Measurements from ENCODE around the gene INPP5D. TPM values are rescaled to one million over a fixed set of nuclear protein-coding genes. Genes with fewer than 3 reads are reported as not detected.

INPP5D gene
- total and polyA plus RNA-seq, 2 of the 13 experiments (the other 11 are each of a cell fraction or from before 2014, with no cell fraction given) = 16.7 to 18.0 TPM

DNA sequence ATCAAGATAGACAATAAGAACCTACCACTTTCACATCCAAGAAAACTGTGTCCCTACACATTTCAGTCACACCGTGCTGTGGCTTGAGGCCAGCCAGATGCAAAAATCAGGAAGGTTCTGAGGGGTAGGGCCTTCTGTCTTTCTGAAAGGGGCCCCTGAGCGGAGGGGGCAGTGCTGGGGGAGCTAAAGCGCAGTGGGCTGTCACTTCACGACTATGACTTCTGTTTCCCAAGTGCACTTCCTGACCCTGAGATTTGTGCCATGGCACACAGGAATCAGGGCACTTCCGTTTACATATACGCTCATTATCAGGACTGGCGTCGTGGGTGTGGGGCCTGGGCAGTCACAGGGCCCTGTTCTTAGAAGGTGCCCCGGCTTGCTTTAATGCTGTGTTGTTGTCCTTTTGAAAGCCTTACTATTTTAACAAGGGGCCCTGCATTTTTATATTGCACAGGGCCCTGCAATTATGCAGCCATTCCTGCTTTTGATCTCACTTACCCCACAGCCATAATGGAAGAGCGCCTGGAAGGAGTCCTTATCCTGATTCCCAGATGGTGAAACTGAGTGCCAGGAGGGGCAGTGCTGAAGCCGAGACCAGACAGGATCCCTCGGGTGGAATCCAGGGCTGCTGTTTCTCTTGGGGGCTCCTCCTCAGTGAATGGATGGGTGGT lies 47.7 kb upstream of the INPP5D start (continued):
- TF ChIP-seq, protein P1, sequence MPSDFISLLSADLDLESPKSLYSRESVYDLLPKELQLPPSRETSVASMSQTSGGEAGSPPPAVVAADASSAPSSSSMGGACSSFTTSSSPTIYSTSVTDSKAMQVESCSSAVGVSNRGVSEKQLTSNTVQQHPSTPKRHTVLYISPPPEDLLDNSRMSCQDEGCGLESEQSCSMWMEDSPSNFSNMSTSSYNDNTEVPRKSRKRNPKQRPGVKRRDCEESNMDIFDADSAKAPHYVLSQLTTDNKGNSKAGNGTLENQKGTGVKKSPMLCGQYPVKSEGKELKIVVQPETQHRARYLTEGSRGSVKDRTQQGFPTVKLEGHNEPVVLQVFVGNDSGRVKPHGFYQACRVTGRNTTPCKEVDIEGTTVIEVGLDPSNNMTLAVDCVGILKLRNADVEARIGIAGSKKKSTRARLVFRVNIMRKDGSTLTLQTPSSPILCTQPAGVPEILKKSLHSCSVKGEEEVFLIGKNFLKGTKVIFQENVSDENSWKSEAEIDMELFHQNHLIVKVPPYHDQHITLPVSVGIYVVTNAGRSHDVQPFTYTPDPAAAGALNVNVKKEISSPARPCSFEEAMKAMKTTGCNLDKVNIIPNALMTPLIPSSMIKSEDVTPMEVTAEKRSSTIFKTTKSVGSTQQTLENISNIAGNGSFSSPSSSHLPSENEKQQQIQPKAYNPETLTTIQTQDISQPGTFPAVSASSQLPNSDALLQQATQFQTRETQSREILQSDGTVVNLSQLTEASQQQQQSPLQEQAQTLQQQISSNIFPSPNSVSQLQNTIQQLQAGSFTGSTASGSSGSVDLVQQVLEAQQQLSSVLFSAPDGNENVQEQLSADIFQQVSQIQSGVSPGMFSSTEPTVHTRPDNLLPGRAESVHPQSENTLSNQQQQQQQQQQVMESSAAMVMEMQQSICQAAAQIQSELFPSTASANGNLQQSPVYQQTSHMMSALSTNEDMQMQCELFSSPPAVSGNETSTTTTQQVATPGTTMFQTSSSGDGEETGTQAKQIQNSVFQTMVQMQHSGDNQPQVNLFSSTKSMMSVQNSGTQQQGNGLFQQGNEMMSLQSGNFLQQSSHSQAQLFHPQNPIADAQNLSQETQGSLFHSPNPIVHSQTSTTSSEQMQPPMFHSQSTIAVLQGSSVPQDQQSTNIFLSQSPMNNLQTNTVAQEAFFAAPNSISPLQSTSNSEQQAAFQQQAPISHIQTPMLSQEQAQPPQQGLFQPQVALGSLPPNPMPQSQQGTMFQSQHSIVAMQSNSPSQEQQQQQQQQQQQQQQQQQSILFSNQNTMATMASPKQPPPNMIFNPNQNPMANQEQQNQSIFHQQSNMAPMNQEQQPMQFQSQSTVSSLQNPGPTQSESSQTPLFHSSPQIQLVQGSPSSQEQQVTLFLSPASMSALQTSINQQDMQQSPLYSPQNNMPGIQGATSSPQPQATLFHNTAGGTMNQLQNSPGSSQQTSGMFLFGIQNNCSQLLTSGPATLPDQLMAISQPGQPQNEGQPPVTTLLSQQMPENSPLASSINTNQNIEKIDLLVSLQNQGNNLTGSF (CRISPR knock-in tag; IDR thresholded peaks at IDR 0.05) = 0 out of 2 replicates have a peak, but pooled peaks have one; percentile 37
- TF ChIP-seq GABPA (IDR thresholded peaks at IDR 0.05; ENCODE audit: low read depth, low read length) (no peak), GABPA (CRISPR knock-in tag; IDR thresholded peaks at IDR 0.05; ENCODE audit: low read depth) (peak; percentile 52), TOE1 (CRISPR knock-in tag; IDR thresholded peaks at IDR 0.05) (no peak), ZNF138 (CRISPR knock-in tag; IDR thresholded peaks at IDR 0.05; ENCODE audit: low read depth) (no peak), NFYB (CRISPR knock-in tag; IDR thresholded peaks at IDR 0.05) (no peak), HNF4A (CRISPR knock-in tag; IDR thresholded peaks at IDR 0.05) (peak; percentile 35; the same call in 1 of the 2 replicates), BCL6 (CRISPR knock-in tag; IDR thresholded peaks at IDR 0.05) (peak; percentile 75), BRD4 (CRISPR knock-in tag; IDR thresholded peaks at IDR 0.05) (no peak), ZNF557 (CRISPR knock-in tag; IDR thresholded peaks at IDR 0.05) (0 out of 2 replicates have a peak, but pooled peaks have one; percentile 79), ZBTB7A (CRISPR knock-in tag; IDR thresholded peaks at IDR 0.05) (0 out of 2 replicates have a peak, but pooled peaks have one; percentile 19), TARDBP (CRISPR knock-in tag; IDR thresholded peaks at IDR 0.05) (0 out of 2 replicates have a peak, but pooled peaks have one; percentile 25), ZNF367 (CRISPR knock-in tag; IDR thresholded peaks at IDR 0.05; ENCODE audit: borderline replicate concordance) (no peak), XRCC5 (optimal IDR thresholded peaks at IDR 0.05; ENCODE audit: low read length) (no peak), ZSCAN9 (CRISPR knock-in tag; IDR thresholded peaks at IDR 0.05; ENCODE audit: borderline replicate concordance) (peak; percentile 11; the same call in 1 of the 2 replicates), MYC (CRISPR knock-in tag; IDR thresholded peaks at IDR 0.05; ENCODE audit: borderline replicate concordance) (0 out of 2 replicates have a peak, but pooled peaks have one; percentile 22), ZNF20 (CRISPR knock-in tag; IDR thresholded peaks at IDR 0.05) (no peak), ZNF383 (CRISPR knock-in tag; IDR thresholded peaks at IDR 0.05; ENCODE audit: borderline replicate concordance) (0 out of 2 replicates have a peak, but pooled peaks have one; percentile 14), SALL1 (CRISPR knock-in tag; IDR thresholded peaks at IDR 0.05) (peak; percentile 59), ETV5 (CRISPR knock-in tag; IDR thresholded peaks at IDR 0.05; ENCODE audit: borderline replicate concordance) (peak; percentile 83; the same call in 1 of the 2 replicates), FOXK1 (CRISPR knock-in tag; IDR thresholded peaks at IDR 0.05; ENCODE audit: borderline replicate concordance, low read depth) (no peak), GATAD2A (CRISPR knock-in tag; IDR thresholded peaks at IDR 0.05) (peak; percentile 71)
- TF ChIP-seq, protein P2, sequence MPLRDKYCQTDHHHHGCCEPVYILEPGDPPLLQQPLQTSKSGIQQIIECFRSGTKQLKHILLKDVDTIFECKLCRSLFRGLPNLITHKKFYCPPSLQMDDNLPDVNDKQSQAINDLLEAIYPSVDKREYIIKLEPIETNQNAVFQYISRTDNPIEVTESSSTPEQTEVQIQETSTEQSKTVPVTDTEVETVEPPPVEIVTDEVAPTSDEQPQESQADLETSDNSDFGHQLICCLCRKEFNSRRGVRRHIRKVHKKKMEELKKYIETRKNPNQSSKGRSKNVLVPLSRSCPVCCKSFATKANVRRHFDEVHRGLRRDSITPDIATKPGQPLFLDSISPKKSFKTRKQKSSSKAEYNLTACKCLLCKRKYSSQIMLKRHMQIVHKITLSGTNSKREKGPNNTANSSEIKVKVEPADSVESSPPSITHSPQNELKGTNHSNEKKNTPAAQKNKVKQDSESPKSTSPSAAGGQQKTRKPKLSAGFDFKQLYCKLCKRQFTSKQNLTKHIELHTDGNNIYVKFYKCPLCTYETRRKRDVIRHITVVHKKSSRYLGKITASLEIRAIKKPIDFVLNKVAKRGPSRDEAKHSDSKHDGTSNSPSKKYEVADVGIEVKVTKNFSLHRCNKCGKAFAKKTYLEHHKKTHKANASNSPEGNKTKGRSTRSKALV (CRISPR knock-in tag; IDR thresholded peaks at IDR 0.05) = peak; percentile 73; the same call in 1 of the 2 replicates
